OCI-LY3 (cell line): ENCODE measurements around the gene ATG101.

Experiments
- H2AFZ ChIP-seq: fragments of 200-600, 300-600 bp; shearing (Covaris generic); 2 replicates; pipeline ENCODE4 v1.6.0; 2014; ENCODE audit warnings: antibody characterized with exemption, low read depth, low read length
- H3K27ac ChIP-seq: fragments of 200-600, 300-600 bp; sonication (generic); 2 replicates; pipeline ENCODE4 v1.5.1; 2014; ENCODE audit warnings: mild to moderate bottlenecking, low read length, moderate library complexity, mixed read lengths
- H3K27me3 ChIP-seq: fragments of 200-600, 300-600 bp; sonication (generic); 2 replicates; pipeline ENCODE4 v1.6.1; 2014; ENCODE audit warnings: low read depth, low read length, mixed read lengths
- H3K36me3 ChIP-seq: fragments of 200-600, 300-600 bp; sonication (generic); replicated peaks from 2 replicates; pipeline ENCODE3; 2014; ENCODE audit warnings: low read depth, low read length, mixed read lengths
- H3K4me1 ChIP-seq: fragments of 300-600, 200-600 bp; sonication (generic); 2 replicates; pipeline ENCODE4 v1.6.1; 2014; ENCODE audit warnings: low read length, mixed read lengths
- H3K4me2 ChIP-seq: fragments of 200-600, 300-600 bp; sonication (generic); 2 replicates; pipeline ENCODE4 v1.6.1; 2014; ENCODE audit warnings: low read length, mixed read lengths
- H3K4me3 ChIP-seq: fragments of 300-600, 200-600 bp; sonication (generic); 2 replicates; pipeline ENCODE4 v1.5.1; 2014; ENCODE audit warnings: antibody characterized with exemption, mild to moderate bottlenecking, low read length, moderate library complexity
- H3K79me2 ChIP-seq: fragments of 300-600, 200-600 bp; shearing (Covaris generic); 2 replicates; pipeline ENCODE4 v1.6.1; 2014; ENCODE audit warnings: mild to moderate bottlenecking, low read length, mixed read lengths
- H3K9ac ChIP-seq: fragments of 300-600, 200-600 bp; shearing (Covaris generic); 2 replicates; pipeline ENCODE4 v1.6.0; 2014; ENCODE audit warnings: mild to moderate bottlenecking, low read length, moderate library complexity
- H3K9me3 ChIP-seq: fragments of 200-600, 300-600 bp; shearing (Covaris generic); 2 replicates; pipeline ENCODE4 v1.6.1; 2014; ENCODE audit warnings: low read length, mixed read lengths; ENCODE audit not compliant: insufficient read depth
- H4K20me1 ChIP-seq: fragments of 200-600, 300-600 bp; sonication (generic); 2 replicates; pipeline ENCODE4 v1.6.1; 2016; ENCODE audit warnings: low read length, mixed read lengths; ENCODE audit not compliant: insufficient read depth
- EZH2phosphoT487 ChIP-seq: fragments of 200-600 bp; shearing (Covaris generic); IDR thresholded peaks from 2 replicates; pipeline ENCODE4 v1.6.1; 2018; ENCODE audit warnings: antibody characterized with exemption, mixed run types, low read depth
- TF ChIP-seq, protein P1 (sequence below): fragments of 200-600, 300-600 bp; sonication (generic); IDR thresholded peaks from 2 replicates; pipeline ENCODE4 v1.5.1; 2014; ENCODE audit warnings: antibody characterized with exemption, low read length, low read depth

Gene ATG101

DNA sequence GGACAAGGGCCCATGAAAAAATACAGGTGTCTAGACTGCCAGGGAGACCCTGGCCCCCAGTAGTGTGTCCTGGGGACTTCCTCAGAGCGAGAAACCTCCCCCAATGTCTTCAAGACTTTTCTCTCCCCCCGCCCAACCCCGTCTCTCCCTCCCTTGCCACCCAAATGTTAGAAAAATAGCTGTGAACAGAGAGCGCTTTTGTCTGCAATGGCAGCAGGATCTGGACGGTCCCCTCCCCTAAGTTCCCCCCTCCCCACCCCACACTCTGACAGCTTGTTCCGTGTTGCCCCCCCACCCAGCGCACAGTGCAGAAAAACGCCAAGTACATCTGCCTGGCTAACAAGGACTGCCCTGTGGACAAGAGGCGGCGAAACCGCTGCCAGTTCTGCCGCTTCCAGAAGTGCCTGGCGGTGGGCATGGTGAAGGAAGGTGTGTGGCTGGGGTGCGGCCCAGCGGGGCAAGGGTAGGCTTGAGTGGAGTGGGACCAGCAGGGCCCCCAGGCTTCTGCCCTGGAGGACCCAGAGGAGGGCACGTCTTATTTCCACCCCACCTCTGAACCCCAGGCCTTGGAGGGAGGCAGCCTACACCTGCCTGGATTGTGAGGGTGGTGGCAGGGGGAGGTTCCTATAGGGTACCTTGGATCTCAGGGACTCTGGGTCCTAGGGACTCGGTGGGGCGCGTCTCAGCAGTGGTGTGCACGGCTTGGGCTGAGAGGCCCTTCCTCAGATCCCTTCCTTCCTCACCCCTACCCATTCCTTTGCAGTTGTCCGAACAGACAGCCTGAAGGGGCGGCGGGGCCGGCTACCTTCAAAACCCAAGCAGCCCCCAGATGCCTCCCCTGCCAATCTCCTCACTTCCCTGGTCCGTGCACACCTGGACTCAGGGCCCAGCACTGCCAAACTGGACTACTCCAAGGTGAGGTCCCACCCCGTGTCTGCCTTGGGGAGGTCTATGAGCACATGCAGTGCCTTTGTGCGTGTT, 13.8 kb upstream of the ATG101 start:
- no peaks in the 10 kb centered on the region for H3K36me3 ChIP-seq
- H3K27me3 ChIP-seq = peaks cover 13% of the 10 kb centered on the region
- no peak overlapping the region for H2AFZ ChIP-seq
- H3K4me1 ChIP-seq = peaks cover 13% of the 10 kb centered on the region
- TF ChIP-seq EZH2phosphoT487 = no peak
- TF ChIP-seq, protein P1, sequence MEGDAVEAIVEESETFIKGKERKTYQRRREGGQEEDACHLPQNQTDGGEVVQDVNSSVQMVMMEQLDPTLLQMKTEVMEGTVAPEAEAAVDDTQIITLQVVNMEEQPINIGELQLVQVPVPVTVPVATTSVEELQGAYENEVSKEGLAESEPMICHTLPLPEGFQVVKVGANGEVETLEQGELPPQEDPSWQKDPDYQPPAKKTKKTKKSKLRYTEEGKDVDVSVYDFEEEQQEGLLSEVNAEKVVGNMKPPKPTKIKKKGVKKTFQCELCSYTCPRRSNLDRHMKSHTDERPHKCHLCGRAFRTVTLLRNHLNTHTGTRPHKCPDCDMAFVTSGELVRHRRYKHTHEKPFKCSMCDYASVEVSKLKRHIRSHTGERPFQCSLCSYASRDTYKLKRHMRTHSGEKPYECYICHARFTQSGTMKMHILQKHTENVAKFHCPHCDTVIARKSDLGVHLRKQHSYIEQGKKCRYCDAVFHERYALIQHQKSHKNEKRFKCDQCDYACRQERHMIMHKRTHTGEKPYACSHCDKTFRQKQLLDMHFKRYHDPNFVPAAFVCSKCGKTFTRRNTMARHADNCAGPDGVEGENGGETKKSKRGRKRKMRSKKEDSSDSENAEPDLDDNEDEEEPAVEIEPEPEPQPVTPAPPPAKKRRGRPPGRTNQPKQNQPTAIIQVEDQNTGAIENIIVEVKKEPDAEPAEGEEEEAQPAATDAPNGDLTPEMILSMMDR = no peak
- no peak overlapping the region for H3K27ac ChIP-seq
- H4K20me1 ChIP-seq = 0 out of 2 replicates have a peak, but pooled peaks cover 4% of the 10 kb centered on the region
- H3K4me3 ChIP-seq = no peak overlapping the region
- no peaks in the 10 kb centered on the region for H3K79me2 ChIP-seq
- no peak overlapping the region for H3K4me2 ChIP-seq
- no peak overlapping the region for H3K9ac ChIP-seq
- H3K9me3 ChIP-seq = no peaks in the 10 kb centered on the region

DNA sequence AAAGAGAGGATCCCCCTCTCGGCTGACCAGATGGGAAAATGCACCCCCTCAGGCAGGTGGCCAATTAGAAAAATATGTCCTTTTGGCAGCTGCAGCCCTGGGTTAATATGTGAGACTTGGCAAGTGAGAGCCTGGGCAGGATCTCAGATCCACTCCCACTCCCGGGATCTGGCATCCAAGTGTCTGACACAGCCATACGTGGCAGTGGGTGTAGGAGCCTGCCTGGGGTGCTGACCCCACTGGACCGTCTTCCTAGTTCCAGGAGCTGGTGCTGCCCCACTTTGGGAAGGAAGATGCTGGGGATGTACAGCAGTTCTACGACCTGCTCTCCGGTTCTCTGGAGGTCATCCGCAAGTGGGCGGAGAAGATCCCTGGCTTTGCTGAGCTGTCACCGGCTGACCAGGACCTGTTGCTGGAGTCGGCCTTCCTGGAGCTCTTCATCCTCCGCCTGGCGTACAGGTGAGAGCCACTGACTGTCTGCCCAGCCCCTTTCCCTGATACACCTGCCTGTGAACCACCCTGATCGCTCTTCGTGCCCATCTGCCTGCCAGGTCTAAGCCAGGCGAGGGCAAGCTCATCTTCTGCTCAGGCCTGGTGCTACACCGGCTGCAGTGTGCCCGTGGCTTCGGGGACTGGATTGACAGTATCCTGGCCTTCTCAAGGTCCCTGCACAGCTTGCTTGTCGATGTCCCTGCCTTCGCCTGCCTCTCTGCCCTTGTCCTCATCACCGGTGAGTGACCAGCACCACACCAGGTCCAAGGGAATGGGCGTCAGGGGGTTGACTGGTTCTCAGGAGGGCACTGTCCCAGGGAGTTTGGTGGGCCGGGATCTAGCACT, 12.8 kb upstream of the ATG101 start:
- no peak overlapping the region for H3K9ac ChIP-seq
- H3K27me3 ChIP-seq = peaks cover 8% of the 10 kb centered on the region
- peaks cover 7% of the 10 kb centered on the region for H3K4me1 ChIP-seq
- H3K36me3 ChIP-seq = no peaks in the 10 kb centered on the region
- no peaks in the 10 kb centered on the region for H3K79me2 ChIP-seq
- H2AFZ ChIP-seq = no peak overlapping the region
- no peak overlapping the region for H3K4me3 ChIP-seq
- no peak overlapping the region for H3K4me2 ChIP-seq
- TF ChIP-seq EZH2phosphoT487 = no peak
- TF ChIP-seq, protein P1 = no peak
- no peaks in the 10 kb centered on the region for H3K9me3 ChIP-seq
- no peak overlapping the region for H3K27ac ChIP-seq
- 0 out of 2 replicates have a peak, but pooled peaks cover 4% of the 10 kb centered on the region for H4K20me1 ChIP-seq

DNA sequence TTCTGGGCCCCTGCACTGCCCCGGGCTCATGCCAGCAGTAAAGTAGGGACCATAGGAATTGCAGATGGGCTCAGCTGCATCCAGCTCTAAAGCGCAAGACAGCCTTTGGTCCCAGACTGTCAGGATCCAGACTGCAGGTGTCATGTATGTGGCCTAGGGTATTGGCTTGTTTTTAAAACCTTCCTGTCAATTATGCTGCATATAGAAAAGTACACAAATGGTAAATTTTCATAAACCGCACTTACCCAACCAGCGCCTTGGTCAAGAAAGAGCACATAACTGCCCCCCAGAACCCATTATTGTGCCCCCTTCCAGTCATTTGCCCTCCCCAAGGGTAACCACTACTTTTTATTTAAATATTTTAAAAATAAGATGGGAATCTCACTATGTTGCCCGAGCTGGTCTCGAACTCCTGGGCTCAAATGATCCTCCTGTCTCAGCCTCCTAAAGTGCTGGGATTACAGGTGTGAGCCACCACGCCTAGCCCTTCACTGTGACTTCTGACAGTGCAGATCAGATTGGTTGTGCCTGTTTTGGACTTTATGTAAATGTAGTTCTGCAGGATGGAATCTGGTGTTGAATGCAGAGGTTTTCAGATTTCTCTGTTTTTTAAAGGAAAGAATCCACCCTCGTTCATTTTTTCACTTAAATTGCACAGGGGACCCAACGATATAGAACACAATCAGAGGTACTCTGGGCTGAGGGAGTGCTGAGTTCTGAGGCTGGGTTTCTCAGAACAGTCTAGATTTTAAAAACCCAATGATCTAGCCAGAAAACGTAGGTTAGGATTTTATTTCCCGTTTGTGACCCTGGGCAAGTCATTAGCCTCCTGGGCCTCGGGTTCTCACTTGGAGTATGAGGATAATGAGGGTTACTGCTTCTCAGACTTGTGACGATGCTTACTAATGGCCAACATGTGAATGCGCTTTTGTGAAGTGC, 11.9 kb upstream of the ATG101 start:
- no peaks in the 10 kb centered on the region for H3K9me3 ChIP-seq
- H2AFZ ChIP-seq = no peak overlapping the region
- 0 out of 2 replicates have a peak, but pooled peaks cover 4% of the 10 kb centered on the region for H4K20me1 ChIP-seq
- TF ChIP-seq, protein P1 = no peak
- TF ChIP-seq EZH2phosphoT487 = no peak
- no peak overlapping the region for H3K4me3 ChIP-seq
- no peak overlapping the region for H3K4me2 ChIP-seq
- H3K9ac ChIP-seq = no peak overlapping the region
- H3K36me3 ChIP-seq = no peaks in the 10 kb centered on the region
- no peak overlapping the region for H3K27ac ChIP-seq
- no peaks in the 10 kb centered on the region for H3K79me2 ChIP-seq
- no peaks in the 10 kb centered on the region for H3K4me1 ChIP-seq
- no peaks in the 10 kb centered on the region for H3K27me3 ChIP-seq
